Measurements from ENCODE around the gene RAB3GAP2.
"Not testable (repeated sequence)": the region's sequence is repeated elsewhere in the genome, so short reads cannot be mapped to it uniquely, and the experiment has no call there.

RAB3GAP2 gene

GRCh38 chr1:220236278-220236677 is 36.0 kb downstream of the RAB3GAP2 start:
- not testable (repeated sequence) for DNase-seq (ENCODE audit: low spot score)

- DNase-seq (ENCODE audit: low spot score): no peak
These were observed 36.8 kb downstream of the RAB3GAP2 start for GRCh38 chr1:220235462-220235861.

GRCh38 chr1:220233927-220234326 is 38.3 kb downstream of the RAB3GAP2 start:
- no peak for DNase-seq (ENCODE audit: low spot score)

GRCh38 chr1:220229771-220230170 is 42.5 kb downstream of the RAB3GAP2 start:
- no peak for DNase-seq (ENCODE audit: low spot score)

GRCh38 chr1:220227393-220227792 is 44.9 kb downstream of the RAB3GAP2 start:
- DNase-seq (ENCODE audit: low spot score): no peak

- no peak for DNase-seq (ENCODE audit: low spot score)
These were observed 45.5 kb downstream of the RAB3GAP2 start for GRCh38 chr1:220226752-220227151.

- no peak for DNase-seq (ENCODE audit: low spot score)
These were observed 46.3 kb downstream of the RAB3GAP2 start for GRCh38 chr1:220225957-220226356.

GRCh38 chr1:220224611-220225124 is 47.6 kb downstream of the RAB3GAP2 start:
- DNase-seq (ENCODE audit: low spot score): no peak

GRCh38 chr1:220224033-220224432 is 48.2 kb downstream of the RAB3GAP2 start:
- DNase-seq (ENCODE audit: low spot score): no peak

- no peak for DNase-seq (ENCODE audit: low spot score)
These were observed 49.3 kb downstream of the RAB3GAP2 start for GRCh38 chr1:220222939-220223338.

- no peak for DNase-seq (ENCODE audit: low spot score)
These were observed 50.6 kb downstream of the RAB3GAP2 start for GRCh38 chr1:220221670-220222069.

- no peak for DNase-seq (ENCODE audit: low spot score)
These were observed 51.0 kb downstream of the RAB3GAP2 start for GRCh38 chr1:220221269-220221668.

GRCh38 chr1:220220699-220221040 is 51.6 kb downstream of the RAB3GAP2 start:
- not testable (repeated sequence) for DNase-seq (ENCODE audit: low spot score)

GRCh38 chr1:220219865-220220698 is 52.2 kb downstream of the RAB3GAP2 start:
- no peak for DNase-seq (ENCODE audit: low spot score)

- DNase-seq (ENCODE audit: low spot score): no peak
These were observed 53.2 kb downstream of the RAB3GAP2 start for GRCh38 chr1:220219136-220219442.

GRCh38 chr1:220218397-220219135 is 53.7 kb downstream of the RAB3GAP2 start:
- DNase-seq (ENCODE audit: low spot score): peak; percentile 53

- DNase-seq (ENCODE audit: low spot score): no peak
These were observed 54.8 kb downstream of the RAB3GAP2 start for GRCh38 chr1:220217383-220217988.

GRCh38 chr1:220213382-220213983 is 58.8 kb downstream of the RAB3GAP2 start:
- no peak for DNase-seq (ENCODE audit: low spot score)

- no peak for DNase-seq (ENCODE audit: low spot score)
These were observed 64.8 kb downstream of the RAB3GAP2 start for GRCh38 chr1:220207411-220207810.

- not testable (repeated sequence) for DNase-seq (ENCODE audit: low spot score)
These were observed 67.5 kb downstream of the RAB3GAP2 start for GRCh38 chr1:220204758-220205157.

- DNase-seq (ENCODE audit: low spot score): no peak
These were observed 68.4 kb downstream of the RAB3GAP2 start for GRCh38 chr1:220203816-220204215.

- no peak for DNase-seq (ENCODE audit: low spot score)
These were observed 73.9 kb downstream of the RAB3GAP2 start for GRCh38 chr1:220198186-220199005.
